Limb (tissue), 2 donors: Measurements from ENCODE around the gene DUXB.

Experiments
- DNase-seq, 2 donors: peaks; one replicate each; pipeline ENCODE4 v3.0.0-alpha.2; 2016; ENCODE audit errors: extremely low spot score in 2 of 2

Gene DUXB

DNA sequence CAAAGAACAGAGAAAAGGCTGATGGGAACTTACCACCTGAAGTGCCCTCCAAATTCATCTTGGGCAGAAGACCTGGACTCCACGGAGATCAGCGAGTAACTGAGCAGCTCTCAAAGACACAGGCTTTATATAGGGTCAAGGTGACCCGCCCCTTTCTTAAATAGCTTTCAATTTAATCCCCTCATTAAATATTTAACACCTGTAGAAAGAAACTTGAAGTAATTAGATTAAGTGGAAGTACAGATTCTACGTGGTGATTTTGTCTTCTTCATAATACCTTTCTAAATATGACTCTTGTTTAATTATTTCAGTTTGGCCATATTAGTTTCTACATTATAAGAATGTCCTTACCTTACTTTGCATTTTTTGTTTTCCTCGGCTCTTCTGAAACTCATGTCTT, at the start of gene DUXB:
DUXB (minus strand) TSS at position 101 of the 400 bp plus-strand sequence; CDS start at position 58, 43 bp downstream.
- DNase-seq, result no peak

GRCh38 chr16:75750528-75750927, 49.3 kb upstream of the DUXB start:
- DNase-seq, result no peak

DNA sequence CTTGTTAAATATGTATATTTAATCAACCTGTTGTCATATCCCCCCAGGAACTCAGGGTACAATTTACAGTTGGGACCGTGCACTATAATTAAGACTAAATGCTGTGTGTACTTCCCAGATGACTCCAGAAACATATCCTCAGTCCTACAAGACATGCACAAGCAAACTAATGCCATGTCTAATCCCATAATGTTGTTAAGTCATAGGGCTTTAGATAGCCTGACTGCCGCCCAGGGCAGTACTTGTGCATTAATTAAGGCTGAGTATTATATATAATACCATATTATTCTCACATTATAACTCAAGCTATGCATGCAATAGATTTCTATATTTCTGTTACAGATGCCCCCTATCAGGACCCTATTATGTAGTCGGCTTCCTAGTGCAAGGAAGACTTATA, 45.1 kb upstream of the DUXB start:
- no peak for DNase-seq

- DNase-seq, result no peak
Measured at GRCh38 chr16:75745823-75746222, 44.6 kb upstream of the DUXB start.

- no peak for DNase-seq
Measured at GRCh38 chr16:75745242-75745641, 44.0 kb upstream of the DUXB start.

- no peak for DNase-seq
Measured at GRCh38 chr16:75742424-75743047, 41.3 kb upstream of the DUXB start.

DNA sequence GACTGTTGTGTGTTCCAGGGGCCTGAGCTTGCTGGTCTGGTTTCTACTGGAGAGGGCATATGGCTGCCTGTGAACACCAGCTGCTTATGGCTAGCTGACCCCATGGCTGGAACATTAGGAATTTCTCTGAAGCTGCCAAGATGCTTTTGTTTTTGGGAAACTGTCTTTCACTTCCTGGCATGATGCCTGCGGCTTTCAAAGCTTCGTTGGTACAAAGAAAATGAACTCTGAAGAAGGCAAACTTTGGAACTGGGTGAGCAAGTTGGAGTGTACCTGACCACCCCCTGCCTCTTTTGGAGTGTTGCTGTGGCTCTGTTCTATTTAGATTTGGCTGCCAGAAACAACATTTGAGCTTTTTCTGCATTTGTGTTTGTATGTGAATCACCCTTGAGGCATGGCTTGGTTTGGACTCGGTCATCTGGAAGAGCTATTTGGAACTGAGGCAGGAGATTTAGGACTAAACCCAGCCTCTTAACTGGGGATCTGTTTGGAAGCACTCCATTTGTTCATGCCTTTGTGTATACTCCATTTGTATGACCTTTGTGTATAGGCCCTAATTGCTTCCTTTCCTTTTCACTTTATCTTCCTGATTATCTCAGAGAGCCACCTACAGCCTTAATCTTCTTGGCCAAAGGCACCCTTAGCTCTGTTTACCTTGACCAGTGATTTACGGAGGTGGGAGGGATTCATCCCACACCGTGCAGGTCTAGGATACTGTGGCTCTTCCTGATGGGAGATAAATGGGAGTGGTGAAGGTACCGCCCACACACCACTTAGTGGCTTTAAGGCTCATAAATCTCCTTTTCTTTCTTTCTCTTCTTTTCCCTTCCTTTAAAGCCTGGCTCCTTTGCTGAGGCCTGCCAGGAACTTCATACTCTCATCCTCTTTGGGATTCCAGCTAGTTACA, 32.3 kb upstream of the DUXB start:
- peak in 1 of 2 donors; percentile 21 for DNase-seq

GRCh38 chr16:75732871-75733270, 31.6 kb upstream of the DUXB start:
- DNase-seq, result no peak

DNA sequence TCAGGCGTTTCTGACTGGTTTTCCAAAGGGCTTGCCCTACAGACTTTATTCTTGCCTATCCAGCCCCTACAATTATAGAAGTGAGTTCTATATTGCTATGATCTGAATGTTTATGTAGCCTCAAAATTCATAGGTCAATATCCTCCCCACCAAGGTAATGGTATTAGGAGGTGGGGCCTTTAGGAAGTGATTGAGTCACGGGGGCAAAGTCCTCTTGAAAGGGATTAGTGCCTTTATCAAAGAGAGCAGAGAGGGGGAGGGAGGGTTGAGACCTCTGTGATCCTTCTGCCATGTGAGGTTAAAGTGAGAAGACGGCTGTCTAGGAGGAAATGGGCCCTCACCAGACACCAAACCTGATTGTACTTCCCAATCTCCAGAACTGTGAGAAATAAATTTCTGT, 26.0 kb upstream of the DUXB start:
- no peak for DNase-seq

GRCh38 chr16:75726390-75726789, 25.1 kb upstream of the DUXB start, which contains the start of gene CPHXL:
Gene CPHXL (minus strand): TSS chr16:75726490. CDS start chr16:75726442, 48 bp downstream.
- no peak for DNase-seq

- no peak for DNase-seq
Measured at GRCh38 chr16:75718452-75718851, 17.2 kb upstream of the DUXB start.

DNA sequence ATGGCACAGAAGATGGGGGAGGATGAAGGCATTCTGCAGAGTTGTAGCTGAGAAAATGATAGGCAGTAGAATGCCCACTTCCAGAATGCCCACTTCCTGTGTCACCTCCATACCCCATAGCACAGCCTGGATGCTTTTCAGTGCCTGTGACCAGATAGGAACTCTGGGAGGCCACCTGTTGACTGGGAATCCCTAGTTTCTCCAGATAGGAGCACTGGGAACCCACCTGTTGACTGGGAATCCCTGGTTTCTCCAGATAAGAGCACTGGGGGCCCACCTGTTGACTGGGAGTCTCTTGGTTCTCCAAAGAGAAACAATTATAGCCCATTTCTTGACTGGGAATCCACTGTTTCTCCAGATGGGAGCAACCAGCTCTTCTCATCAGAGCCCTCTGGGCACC, 13.4 kb upstream of the DUXB start:
- DNase-seq, result no peak

DNA sequence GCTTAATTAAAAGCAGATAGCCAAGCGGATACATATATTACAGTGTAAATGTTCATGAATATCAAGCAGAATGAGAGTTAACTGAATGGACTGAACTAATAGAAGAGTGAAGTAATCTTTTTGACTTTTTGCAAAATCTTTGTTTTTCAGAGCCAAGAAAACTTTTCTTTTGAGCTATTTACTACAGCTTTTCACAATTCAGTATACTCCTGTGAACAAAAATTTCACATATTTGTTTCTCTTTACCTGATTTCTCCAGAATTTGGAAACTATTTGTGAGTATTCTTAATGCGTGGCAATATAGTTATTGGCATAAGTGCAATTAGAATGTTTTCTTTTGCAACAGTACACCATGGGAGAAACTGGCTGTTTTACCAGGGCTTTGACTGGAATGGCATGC, 9.1 kb upstream of the DUXB start:
- no peak for DNase-seq

DNA sequence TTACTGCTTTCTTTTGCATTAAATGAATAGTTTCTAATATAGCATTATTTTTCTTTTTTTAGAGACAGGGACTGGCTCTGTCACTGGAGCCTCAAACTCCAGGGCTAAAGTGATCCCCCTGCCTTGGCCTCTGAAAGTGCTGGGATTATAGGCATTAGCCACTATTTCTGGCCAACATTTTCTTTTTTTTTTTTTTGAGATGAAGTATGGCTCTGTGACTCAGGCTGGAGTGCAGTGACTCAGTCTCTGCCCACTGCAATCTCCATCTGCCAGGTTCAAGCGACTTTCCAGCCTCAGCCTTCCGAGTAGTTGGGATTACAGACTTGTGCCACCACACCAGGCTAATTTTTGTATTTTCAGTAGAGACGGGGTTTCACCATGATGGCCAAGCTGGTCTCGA, 2.0 kb upstream of the DUXB start:
- no peak for DNase-seq

DNA sequence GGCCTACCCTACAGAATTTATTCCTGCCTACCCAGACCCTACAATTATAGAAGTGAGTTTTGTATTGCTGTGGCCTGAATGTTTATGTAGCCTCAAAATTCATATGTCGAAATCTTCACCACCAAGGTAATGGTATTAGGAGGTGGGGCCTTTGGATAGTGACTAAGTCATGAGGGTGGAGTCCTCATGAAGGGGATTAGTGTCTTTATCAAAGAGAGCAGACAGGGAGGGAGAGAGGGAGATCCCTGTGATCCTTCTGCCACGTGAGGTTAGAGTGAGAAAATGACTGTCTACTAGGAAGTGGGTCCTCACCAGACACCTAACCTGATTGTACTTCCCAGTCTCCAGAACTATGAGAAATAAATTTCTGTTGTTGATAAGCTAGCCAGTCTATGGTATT, 981 bp upstream of the DUXB start:
- DNase-seq, result no peak

GRCh38 chr16:75697571-75697970, 3.7 kb downstream of the DUXB start:
- no peak for DNase-seq

- no peak for DNase-seq
Measured at GRCh38 chr16:75695708-75696107, 5.6 kb downstream of the DUXB start.

DNA sequence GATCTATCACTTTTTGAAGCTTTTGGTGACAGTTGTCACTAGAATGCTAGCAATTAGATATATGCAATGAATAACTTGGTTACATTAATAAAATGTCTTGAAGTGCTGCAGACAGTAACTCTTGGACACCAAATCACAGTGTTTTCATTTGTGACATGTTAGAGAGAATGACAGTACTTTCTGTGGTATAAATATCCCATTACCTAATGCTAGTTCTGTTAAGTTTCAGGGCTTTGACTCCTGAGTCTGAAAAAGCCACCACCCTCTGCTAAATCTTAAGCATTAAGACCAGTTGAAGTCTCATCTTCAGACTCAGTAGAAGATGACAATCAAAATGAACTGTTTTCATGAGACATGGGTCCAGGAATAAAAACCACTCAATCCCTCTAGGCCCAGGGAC, 13.9 kb downstream of the DUXB start:
- DNase-seq, result no peak

GRCh38 chr16:75682308-75682707, 19.0 kb downstream of the DUXB start:
- no peak for DNase-seq

- no peak for DNase-seq
Measured at GRCh38 chr16:75679366-75679765, 21.9 kb downstream of the DUXB start.

- no peak for DNase-seq
Measured at GRCh38 chr16:75676909-75677308, 24.4 kb downstream of the DUXB start, which contains the start of gene CPHXL2. Gene CPHXL2 (minus strand): TSS chr16:75677009. CDS start chr16:75676999, 10 bp downstream.

- no peak for DNase-seq
Measured at GRCh38 chr16:75667503-75667902, 33.8 kb downstream of the DUXB start.
